Hepatocyte (in vitro differentiated cells): ENCODE data around the gene ITPK1.

Experiments
- EZH2 ChIP-seq: fragments of 200-600 bp; sonication (generic); IDR thresholded peaks from 2 replicates; pipeline ENCODE4 v1.6.1; 2016; ENCODE audit warnings: antibody characterized with exemption, mild to moderate bottlenecking, borderline replicate concordance
- EZH2phosphoT487 ChIP-seq: fragments of 200-600 bp; sonication (generic); IDR thresholded peaks from one replicate; pipeline ENCODE4 v1.6.1; 2018; ENCODE audit warnings: antibody characterized with exemption, mild to moderate bottlenecking, low read depth, moderate library complexity; ENCODE audit not compliant: unreplicated experiment, severe bottlenecking
- TF ChIP-seq, protein P1 (sequence below): fragments of 200-600 bp; sonication (generic); IDR thresholded peaks from 2 replicates; pipeline ENCODE4 v1.5.1; 2016; ENCODE audit warnings: antibody characterized with exemption, mild to moderate bottlenecking; ENCODE audit not compliant: poor library complexity

DNA sequence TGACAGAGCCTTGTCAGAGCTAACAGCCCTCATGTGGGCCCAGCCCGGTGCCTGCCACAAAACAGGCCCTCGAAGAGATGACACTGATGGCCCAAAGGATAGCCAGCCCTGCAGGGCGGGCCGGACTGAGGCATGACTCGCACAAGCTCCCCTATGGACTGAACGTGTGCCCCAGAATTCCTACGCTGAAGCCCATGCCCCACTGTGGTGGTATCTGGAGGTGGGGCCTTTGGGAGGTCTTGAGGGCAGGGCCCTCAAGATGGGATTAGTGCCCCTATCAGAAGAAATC is 154.2 kb downstream of the ITPK1 start:
- TF ChIP-seq, protein P1, sequence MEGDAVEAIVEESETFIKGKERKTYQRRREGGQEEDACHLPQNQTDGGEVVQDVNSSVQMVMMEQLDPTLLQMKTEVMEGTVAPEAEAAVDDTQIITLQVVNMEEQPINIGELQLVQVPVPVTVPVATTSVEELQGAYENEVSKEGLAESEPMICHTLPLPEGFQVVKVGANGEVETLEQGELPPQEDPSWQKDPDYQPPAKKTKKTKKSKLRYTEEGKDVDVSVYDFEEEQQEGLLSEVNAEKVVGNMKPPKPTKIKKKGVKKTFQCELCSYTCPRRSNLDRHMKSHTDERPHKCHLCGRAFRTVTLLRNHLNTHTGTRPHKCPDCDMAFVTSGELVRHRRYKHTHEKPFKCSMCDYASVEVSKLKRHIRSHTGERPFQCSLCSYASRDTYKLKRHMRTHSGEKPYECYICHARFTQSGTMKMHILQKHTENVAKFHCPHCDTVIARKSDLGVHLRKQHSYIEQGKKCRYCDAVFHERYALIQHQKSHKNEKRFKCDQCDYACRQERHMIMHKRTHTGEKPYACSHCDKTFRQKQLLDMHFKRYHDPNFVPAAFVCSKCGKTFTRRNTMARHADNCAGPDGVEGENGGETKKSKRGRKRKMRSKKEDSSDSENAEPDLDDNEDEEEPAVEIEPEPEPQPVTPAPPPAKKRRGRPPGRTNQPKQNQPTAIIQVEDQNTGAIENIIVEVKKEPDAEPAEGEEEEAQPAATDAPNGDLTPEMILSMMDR: no peak
- TF ChIP-seq EZH2: no peak
- TF ChIP-seq EZH2phosphoT487: no peak
